B cell (primary cell): ENCODE results near the gene NFIB. TPM values are rescaled to one million over a fixed set of nuclear protein-coding genes. Genes with fewer than 3 reads are reported as not detected.

ENCODE experiments used
- ATAC-seq: fragments of 200-7000 bp; cut with Tn5 transposase; one replicate; pipeline ENCODE4 v1.10.0; 2021; ENCODE audit warnings: low read depth, mild to moderate bottlenecking, moderate number of reproducible peaks, moderate library complexity
- CTCF ChIA-PET: fragments of 350-600 bp; sonication (Branson Sonifier 250); formaldehyde crosslinking; loops from one replicate; lab custom pipeline; 2021; ENCODE audit warnings: antibody characterized with exemption, inconsistent platforms; lab: Charles Lee
- POLR2A ChIA-PET: fragments of 350-600 bp; sonication (Branson Sonifier 250); formaldehyde crosslinking; loops from one replicate; lab custom pipeline; 2021; ENCODE audit warnings: antibody characterized with exemption; lab: Charles Lee
- DNase-seq: peaks from one replicate; pipeline ENCODE4 v3.0.0; 2013
- H2AFZ ChIP-seq: 2 replicates; pipeline ENCODE4 v1.6.1; 2012; ENCODE audit warnings: mild to moderate bottlenecking, low read depth, low read length; ENCODE audit not compliant: insufficient read depth, poor library complexity, severe bottlenecking
- H3K27ac ChIP-seq, 2 donors: 1 replicate in 1 of 2; 2 replicates in 1 of 2; pipeline ENCODE4 v1.5.1; 2012 to 2013; ENCODE audit warnings: low read length in 2 of 2, mild to moderate bottlenecking in 2 of 2, moderate library complexity in 1 of 2
- H3K27me3 ChIP-seq, 4 experiments: fragments of 200-600 bp in 1 of 4; sonication (generic) in 1 of 4; replicated peaks in 1 of 4; 1 replicate in 2 of 4; 2 replicates in 2 of 4; pipeline versions ENCODE4 v1.6.1 to v1.7.0; 2013 to 2016; ENCODE audit warnings: low read length in 3 of 4, mild to moderate bottlenecking in 2 of 4, mixed read lengths in 1 of 4, moderate library complexity in 1 of 4; ENCODE audit not compliant: insufficient read depth in 4 of 4, control insufficient read depth in 3 of 4; ENCODE audit errors: control extremely low read depth in 1 of 4
- H3K36me3 ChIP-seq, 2 experiments: replicated peaks in 1 of 2; 1 replicate in 1 of 2; 2 replicates in 1 of 2; pipeline versions ENCODE4 v1.6.1 to v1.7.1; 2013; ENCODE audit warnings: low read length in 1 of 2; ENCODE audit not compliant: insufficient read depth in 2 of 2, control insufficient read depth in 1 of 2; ENCODE audit errors: control extremely low read depth in 1 of 2, extremely low read depth in 1 of 2
- H3K4me1 ChIP-seq, 2 donors: fragments of 200-600 bp in 1 of 2; sonication (generic) in 1 of 2; 1 replicate in 1 of 2; 2 replicates in 1 of 2; pipeline versions ENCODE4 v1.5.1 to v1.6.1; 2013 to 2017; ENCODE audit warnings: low read length in 2 of 2; ENCODE audit not compliant: control insufficient read depth in 2 of 2, insufficient read depth in 2 of 2
- H3K4me2 ChIP-seq: replicated peaks from 2 replicates; pipeline ENCODE3; 2012; ENCODE audit warnings: mild to moderate bottlenecking, low read depth, low read length; ENCODE audit not compliant: poor library complexity, severe bottlenecking
- H3K4me3 ChIP-seq, 5 experiments: fragments of 200-600 bp in 1 of 5; sonication (generic) in 1 of 5; 1 replicate in 3 of 5; 2 replicates in 2 of 5; pipeline versions ENCODE4 v1.5.1 to v1.7.0; 2011 to 2016; ENCODE audit warnings: low read length in 4 of 5, mild to moderate bottlenecking in 4 of 5, low read depth in 2 of 5, control low read depth in 1 of 5, moderate library complexity in 1 of 5; ENCODE audit not compliant: insufficient read depth in 1 of 5; ENCODE audit errors: control extremely low read depth in 1 of 5, extremely low read depth in 1 of 5
- H3K79me2 ChIP-seq: fragments of 200-600 bp; sonication (generic); one replicate; pipeline ENCODE4 v1.6.0; 2016; ENCODE audit warnings: low read length; ENCODE audit not compliant: control insufficient read depth, insufficient read depth
- H3K9ac ChIP-seq: fragments of 200-600 bp; sonication (generic); 2 replicates; pipeline ENCODE4 v1.6.1; 2017; ENCODE audit warnings: mild to moderate bottlenecking, low read length, moderate library complexity
- H3K9me3 ChIP-seq, 3 donors: one replicate each; pipeline versions ENCODE4 v1.6.1 to v1.7.1; 2013; ENCODE audit warnings: low read length in 2 of 3; ENCODE audit not compliant: control insufficient read depth in 2 of 3, insufficient read depth in 1 of 3; ENCODE audit errors: control extremely low read depth in 1 of 3
- H4K20me1 ChIP-seq: 2 replicates; pipeline ENCODE4 v1.6.0; 2012; ENCODE audit warnings: mild to moderate bottlenecking, low read length; ENCODE audit not compliant: insufficient read depth, control insufficient read depth, poor library complexity, severe bottlenecking
- H3K27ac Mint-ChIP-seq: one replicate; pipeline ENCODE4 v1.8.0; 2021; ENCODE audit warnings: mixed read lengths
- H3K27me3 Mint-ChIP-seq: one replicate; pipeline ENCODE4 v1.8.0; 2021; ENCODE audit warnings: mixed read lengths
- H3K4me1 Mint-ChIP-seq: one replicate; pipeline ENCODE4 v1.8.0; 2021; ENCODE audit warnings: mixed read lengths
- H3K4me3 Mint-ChIP-seq: one replicate; pipeline ENCODE4 v1.8.0; 2021; ENCODE audit warnings: mixed read lengths
- H3K9me3 Mint-ChIP-seq: one replicate; pipeline ENCODE4 v1.8.0; 2022; ENCODE audit warnings: mixed read lengths; ENCODE audit not compliant: insufficient read depth
- CTCF ChIP-seq: fragments of 200-600 bp; IDR thresholded peaks from one replicate; pipeline ENCODE4 v1.8.0; 2022; ENCODE audit warnings: antibody characterized with exemption, mild to moderate bottlenecking
- EZH2 ChIP-seq: IDR thresholded peaks from 2 replicates; pipeline ENCODE4 v1.6.1; 2012; ENCODE audit warnings: borderline replicate concordance, low read depth, mild to moderate bottlenecking, moderate library complexity, low read length; ENCODE audit not compliant: insufficient read depth, poor library complexity, severe bottlenecking
- WGBS: methylation state at CpG from one replicate; pipeline ENCODE4 v1.1.5; 2013; ENCODE audit warnings: missing lambda C conversion rate; ENCODE audit not compliant: insufficient coverage; 5-methylcytosine and 5-hydroxymethylcytosine counted together
- intact Hi-C: fragments of 100-400 bp; cut with micrococcal nuclease; formaldehyde crosslinking; loops from one replicate; pipeline ENCODE4 v1.10.0; 2022
- polyA plus RNA-seq: library from polyadenylated mRNA; depleted of rRNA; stranded (reverse); fragments of >200 nt; gene quantifications from 2 replicates; pipeline ENCODE4 v1.2.3, GENCODE V29; 2012
- total RNA-seq, 2 donors: library from RNA; stranded (reverse); fragments of 120-200 nt in 1 of 2; gene quantifications; 1 replicate in 1 of 2; 2 replicates in 1 of 2; pipeline versions ENCODE4 v1.2.3 to v1.2.4, GENCODE V29; 2013 to 2022

NFIB gene
- total and polyA plus RNA-seq, 2 donors (not counting 1 experiment from before 2014, with no cell fraction given): not detected

GRCh38 chr9:14296495-14297113, 17.3 kb downstream of the NFIB start:
- Histone ChIP-seq H3K36me3 (no peaks in the 10 kb centered on the region), H3K27ac (no peak overlapping the region), H2AFZ (no peak overlapping the region), H4K20me1 (no peaks in the 10 kb centered on the region), H3K9ac (no peak overlapping the region), H3K79me2 (no peaks in the 10 kb centered on the region), H3K27me3 (no peaks in the 10 kb centered on the region), H3K9me3 (no peaks in the 10 kb centered on the region), H3K4me3 (no peak overlapping the region), H3K4me1 (no peaks in the 10 kb centered on the region), H3K4me2 (no peak overlapping the region)
- Mint-ChIP-seq H3K9me3 (no peaks in the 10 kb centered on the region), H3K27me3 (peaks cover 19% of the 10 kb centered on the region), H3K27ac (no peak overlapping the region), H3K4me3 (no peak overlapping the region), H3K4me1 (no peaks in the 10 kb centered on the region)
- POLR2A ChIA-PET: no interaction called here
- TF ChIP-seq EZH2: no peak
- TF ChIP-seq CTCF: no peak
- WGBS: 93% methylated on average over 6 of the region's 7 CpGs
- DNase-seq (no peak), ATAC-seq (no peak)
- CTCF ChIA-PET: no interaction called here
- intact Hi-C loops: no loop called here

- Histone ChIP-seq H3K27me3 (no peaks in the 10 kb centered on the region), H3K36me3 (no peaks in the 10 kb centered on the region), H3K9ac (no peak overlapping the region), H3K4me3 (no peak overlapping the region), H3K9me3 (no peaks in the 10 kb centered on the region), H3K4me2 (no peak overlapping the region), H3K27ac (no peak overlapping the region), H3K4me1 (no peaks in the 10 kb centered on the region), H3K79me2 (no peaks in the 10 kb centered on the region), H2AFZ (no peak overlapping the region), H4K20me1 (no peaks in the 10 kb centered on the region)
- intact Hi-C loops: no loop called here
- 80% methylated on average over 1 of the region's 8 CpGs for WGBS
- CTCF ChIA-PET: no interaction called here
- no peak for ATAC-seq
- POLR2A ChIA-PET: no interaction called here
- no peak overlapping the region for H3K27ac Mint-ChIP-seq
- H3K4me3 Mint-ChIP-seq: no peak overlapping the region
- DNase-seq: no peak
- H3K9me3 Mint-ChIP-seq: no peaks in the 10 kb centered on the region
- H3K4me1 Mint-ChIP-seq: no peaks in the 10 kb centered on the region
- peaks cover 10% of the 10 kb centered on the region for H3K27me3 Mint-ChIP-seq
- TF ChIP-seq EZH2: no peak
- no peak for TF ChIP-seq CTCF
Observed at GRCh38 chr9:14294659-14295058, 19.3 kb downstream of the NFIB start.
